GM21786 (cell line): Measurements from ENCODE around the gene ZSCAN22.
"Not testable (repeated sequence)": the region's sequence is repeated elsewhere in the genome, so short reads cannot be mapped to it uniquely, and the experiment has no call there.

Experiments used
- ATAC-seq: cut with Tn5 transposase; IDR thresholded peaks from one replicate; pipeline ENCODE4 v1.9.1; 2021; ENCODE audit not compliant: unreplicated experiment

ZSCAN22 gene

DNA sequence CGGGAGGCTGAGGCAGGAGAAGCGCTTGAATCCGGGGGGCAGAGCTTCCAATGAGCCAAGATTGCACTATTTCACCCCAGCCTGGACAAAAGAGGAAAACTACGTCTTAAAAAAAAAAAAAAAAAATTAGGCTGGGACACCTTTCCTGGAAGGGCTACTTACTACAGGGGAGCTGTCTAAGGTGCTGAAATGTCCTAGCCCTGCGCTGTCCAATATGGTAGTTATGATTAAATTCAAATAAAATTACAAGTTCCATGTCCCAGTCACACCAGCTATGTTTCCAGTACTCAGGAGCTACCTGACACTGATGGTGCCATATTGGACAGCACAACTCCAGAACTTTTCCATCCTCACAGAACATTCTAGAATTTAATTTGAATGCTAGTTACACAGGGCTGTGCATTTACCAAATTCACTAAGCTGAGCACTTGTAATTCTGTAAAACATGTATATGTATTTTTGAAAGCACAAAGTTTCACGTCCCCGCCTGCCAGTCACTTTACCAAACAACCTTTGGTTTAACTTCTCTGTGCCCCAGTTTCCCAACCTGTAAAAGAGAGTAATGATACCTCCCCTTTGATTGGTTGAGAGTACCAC lies 9.2 kb upstream of the ZSCAN22 start:
- no peak for ATAC-seq

DNA sequence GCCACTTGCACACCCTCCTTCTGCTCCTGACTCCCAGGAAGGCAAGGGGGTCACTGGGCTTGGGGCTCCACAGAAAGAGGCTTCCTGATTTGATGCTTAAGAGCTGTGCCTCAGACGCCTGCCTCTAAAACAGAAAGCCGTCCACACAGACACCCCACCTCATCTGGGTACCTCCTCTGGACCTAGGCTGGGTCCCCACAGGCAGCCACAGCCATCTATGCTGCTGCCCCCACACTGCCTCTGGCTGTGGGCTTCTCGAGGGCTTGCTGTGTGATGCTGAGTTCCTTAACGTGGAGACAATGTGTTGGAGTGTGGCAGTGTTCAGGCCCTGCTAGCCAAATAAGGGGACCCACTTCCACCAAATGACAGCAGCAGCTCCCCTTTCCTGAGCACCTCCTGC lies 8.5 kb upstream of the ZSCAN22 start:
- ATAC-seq: no peak

DNA sequence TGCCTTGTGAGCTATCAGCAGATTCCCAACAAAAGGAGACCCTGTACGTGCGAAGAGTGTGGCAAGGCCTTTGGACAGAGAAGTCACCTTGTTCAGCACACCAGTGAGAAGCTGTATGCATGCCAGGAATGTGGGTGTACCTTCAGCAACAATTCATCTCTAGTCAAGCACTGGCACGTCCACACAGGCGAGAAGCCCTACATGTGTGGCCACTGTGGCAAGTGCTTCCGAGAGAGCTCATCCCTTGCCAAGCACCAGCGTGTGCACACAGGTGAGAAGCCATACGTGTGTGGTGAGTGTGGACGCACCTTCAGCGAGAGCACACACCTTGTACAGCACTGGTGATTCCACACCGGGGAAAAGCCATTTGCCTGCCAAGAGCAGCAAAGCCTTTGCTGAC lies 7.6 kb upstream of the ZSCAN22 start:
- no peak for ATAC-seq

DNA sequence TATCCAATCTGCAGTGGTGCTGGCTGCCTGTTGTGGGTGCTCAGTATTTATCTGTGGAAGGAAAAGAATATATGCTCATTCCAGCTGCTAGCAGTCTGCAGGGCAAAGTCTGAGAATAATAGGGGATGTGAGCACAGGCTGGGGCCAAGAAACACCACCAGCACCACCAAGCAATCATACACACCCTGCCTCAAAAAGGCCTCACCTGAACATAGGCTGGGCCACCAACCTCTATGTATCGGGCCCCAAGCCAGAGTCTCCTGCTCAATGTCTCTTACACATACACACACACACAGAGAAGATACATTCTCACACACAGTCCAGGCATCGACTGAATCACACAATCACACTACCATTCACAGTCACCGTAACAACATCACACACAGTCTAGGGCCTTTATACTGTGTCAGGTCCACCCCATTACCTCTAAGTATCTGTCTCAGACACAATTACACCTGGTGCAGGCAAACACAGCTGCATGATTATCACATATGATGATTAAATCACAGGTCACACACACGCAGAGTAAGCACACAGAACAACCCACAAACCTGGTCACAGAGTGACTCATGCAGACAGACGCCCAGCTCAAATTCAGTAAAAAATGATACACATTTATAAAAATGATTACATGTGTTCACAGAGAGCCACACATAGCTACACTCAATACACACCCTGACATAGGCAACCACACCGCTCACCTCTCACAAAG lies 1.3 kb upstream of the ZSCAN22 start:
- no peak for ATAC-seq

DNA sequence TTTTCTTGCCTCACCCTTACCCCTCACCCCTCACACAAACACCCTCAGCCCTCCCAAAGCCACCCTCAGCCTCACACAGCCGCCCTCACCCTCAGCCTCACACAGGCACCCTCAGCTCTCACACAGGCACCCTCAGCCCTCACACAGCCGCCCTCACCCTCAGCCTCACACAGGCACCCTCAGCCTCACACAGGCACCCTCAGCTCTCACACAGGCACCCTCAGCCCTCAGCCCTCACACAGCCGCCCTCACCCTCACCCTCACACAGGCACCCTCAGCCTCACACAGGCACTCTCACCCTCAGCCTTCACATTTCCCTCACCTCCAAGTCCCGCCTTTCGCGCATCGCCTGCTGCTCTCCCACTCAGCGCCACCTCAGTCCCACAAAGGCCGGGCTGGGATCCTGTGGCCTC lies 287 bp upstream of the ZSCAN22 start:
- ATAC-seq: no peak

DNA sequence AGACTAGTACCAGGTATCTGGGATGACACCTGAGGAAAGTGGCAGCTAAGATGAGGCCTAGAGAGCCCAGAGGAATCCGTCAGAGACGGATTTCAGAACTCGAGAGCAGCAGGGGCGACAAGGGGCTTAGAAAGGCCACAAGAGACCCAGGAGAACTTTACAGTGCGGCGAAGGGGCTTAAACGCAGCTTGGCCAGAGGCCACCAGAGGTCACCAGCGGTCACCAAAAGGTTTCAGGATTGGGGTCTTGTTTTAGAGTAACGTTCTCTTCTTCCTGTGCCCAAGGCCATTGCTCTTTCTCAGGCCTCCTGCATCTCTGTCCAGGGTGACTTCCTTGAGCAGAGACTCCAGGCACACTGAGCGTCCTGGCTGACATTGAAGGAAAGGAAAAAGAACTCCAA lies 2.2 kb downstream of the ZSCAN22 start:
- ATAC-seq: no peak

DNA sequence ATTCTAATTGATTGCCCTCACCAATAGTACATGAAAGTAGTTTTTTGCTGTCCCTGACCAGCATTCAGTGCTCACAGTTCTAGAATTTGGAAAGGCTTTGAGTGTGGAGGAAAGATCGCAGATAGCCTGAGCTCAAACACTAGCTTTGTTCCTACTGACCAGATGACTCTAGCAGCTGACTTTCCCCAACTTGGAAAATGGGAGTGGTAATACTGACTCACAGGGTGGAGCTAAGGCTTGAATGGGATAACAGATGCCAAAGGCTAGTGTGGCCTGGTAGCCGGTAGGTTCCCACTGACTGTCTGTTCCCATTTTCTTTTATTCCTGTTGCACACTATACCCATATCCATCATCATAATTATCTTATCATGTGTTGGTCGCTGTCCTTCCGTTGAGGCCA lies 3.7 kb downstream of the ZSCAN22 start:
- ATAC-seq: no peak

DNA sequence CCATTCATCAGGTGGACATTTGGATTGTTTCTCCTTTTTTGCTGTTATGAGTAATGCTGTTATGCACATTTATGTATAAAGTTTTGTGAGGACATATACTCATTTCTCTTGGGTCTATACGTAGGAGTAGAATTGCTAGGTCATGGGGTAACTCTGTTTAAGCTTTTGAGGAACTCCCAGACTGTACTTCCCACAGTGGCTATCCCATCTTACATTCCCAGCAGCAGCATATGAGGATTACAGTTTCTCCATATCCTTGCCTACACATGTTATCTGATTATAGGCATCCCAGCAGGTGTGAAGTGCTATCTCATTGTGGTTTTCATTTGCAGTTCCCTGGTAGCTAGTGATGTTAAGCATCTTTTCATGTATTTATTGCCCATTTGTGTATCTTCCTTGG lies 5.9 kb downstream of the ZSCAN22 start:
- ATAC-seq: no peak

DNA sequence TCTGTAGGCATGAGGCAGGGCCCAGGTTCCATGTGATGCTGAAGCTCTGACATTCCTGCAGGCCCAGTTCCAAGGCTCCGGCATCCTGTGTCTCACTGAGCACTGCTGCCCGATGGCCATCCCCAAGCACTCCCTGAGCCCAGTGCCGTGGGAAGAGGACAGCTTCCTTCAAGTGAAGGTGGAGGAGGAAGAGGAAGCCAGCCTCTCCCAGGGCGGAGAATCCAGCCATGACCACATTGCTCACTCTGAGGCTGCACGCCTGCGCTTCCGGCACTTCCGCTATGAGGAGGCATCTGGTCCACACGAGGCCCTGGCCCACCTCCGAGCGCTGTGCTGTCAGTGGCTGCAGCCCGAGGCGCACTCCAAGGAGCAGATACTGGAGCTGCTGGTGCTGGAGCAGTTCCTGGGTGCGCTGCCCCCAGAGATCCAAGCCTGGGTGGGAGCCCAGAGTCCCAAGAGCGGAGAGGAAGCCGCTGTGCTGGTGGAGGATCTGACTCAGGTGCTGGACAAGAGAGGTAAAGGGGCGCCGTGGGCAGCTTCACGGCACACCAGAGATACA lies 8.0 kb downstream of the ZSCAN22 start:
- no peak for ATAC-seq

DNA sequence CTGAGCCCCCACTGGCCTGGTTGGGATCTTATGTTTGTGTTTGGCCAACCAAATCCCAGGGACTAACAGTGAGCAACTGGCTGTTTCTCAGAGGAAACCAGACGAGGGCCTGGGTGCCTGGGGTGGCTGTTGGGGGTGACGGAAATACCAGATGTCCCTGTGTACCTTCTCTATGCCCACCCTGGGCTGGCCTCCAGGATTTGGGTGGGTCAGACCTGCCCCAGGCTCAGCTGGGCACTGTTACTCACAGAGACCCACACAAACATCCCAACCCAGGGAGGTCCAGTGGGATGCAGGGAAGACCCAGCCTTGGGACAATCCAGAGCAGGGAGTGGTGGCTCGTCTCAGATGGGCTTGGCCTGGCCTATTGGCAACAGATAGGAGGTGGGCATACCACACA lies 8.8 kb downstream of the ZSCAN22 start:
- no peak for ATAC-seq

DNA sequence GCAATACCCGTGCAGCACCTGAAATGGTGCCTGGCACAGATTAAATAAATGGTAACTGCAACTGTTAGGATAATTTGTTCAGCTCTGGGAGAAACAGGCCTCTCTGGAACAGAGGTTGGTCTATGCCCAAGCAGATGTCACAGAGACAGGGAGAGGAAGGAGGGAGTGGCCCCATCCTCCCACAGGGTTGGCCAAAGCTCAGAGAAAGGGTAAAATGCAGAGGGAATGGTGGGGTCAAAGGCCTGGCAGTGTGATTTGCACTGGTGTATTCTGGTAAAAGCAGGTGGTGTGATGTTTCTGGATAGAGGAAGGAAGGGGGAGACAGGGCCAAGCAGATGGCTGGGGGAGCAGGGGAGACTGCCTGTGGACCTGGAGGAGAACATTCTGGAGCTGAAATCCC lies 9.4 kb downstream of the ZSCAN22 start:
- no peak for ATAC-seq

DNA sequence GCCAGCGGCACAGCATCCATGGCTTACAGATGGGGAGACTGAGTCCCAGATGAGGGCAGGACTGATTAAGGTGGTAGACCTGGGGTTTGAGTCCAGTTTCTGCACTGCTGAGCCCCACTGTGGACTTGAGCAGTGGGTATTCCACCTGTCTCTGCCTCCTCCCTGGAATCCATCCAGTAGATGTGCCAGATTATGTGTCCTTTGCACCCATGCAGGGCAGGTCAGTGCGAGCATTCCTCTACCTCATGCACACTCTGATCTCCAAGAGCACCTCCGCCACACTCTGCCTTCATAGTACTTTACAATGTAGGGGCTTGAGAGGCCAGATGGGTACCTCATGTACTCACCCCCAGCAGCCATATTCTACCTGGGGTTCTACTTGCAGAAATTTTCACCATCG lies 10.0 kb downstream of the ZSCAN22 start:
- no peak for ATAC-seq

DNA sequence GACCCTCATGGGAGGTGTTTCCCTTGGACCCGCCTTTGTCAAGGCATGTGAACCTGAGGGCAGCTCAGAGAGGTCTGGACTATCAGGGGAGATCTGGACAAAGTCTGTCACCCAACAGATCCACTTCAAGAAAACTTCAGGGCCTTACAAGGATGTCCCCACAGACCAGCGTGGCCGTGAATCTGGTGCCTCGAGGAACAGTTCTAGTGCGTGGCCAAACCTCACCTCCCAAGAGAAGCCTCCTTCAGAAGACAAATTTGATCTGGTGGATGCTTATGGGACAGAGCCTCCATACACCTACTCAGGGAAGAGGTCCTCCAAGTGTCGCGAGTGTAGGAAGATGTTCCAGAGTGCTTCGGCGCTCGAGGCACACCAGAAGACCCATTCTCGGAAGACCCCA lies 11.5 kb downstream of the ZSCAN22 start:
- no peak for ATAC-seq

DNA sequence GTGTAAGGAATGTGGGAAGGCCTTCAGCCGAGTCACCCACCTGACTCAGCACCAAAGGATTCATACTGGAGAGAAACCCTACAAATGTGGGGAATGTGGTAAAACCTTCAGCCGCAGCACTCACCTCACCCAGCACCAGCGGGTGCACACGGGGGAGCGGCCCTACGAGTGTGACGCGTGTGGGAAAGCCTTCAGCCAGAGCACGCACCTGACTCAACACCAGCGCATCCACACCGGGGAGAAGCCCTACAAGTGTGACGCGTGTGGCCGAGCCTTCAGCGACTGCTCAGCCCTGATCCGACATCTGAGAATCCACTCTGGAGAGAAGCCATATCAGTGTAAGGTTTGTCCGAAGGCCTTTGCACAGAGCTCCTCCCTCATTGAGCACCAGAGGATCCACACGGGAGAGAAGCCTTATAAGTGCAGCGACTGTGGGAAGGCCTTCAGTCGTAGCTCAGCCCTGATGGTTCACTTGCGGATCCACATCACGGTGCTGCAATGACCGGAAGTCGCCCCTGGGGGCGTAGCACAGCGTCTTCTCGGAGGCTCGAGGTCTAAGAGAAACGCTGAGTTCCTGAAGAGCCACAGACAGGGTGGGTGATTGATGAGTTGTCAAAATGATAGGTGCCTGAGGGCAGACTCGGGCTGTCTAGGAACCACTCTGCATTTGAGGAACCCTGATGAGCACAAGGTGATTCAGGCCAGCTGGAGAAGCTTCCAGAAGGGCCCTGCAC lies 12.2 kb downstream of the ZSCAN22 start:
- ATAC-seq: no peak

DNA sequence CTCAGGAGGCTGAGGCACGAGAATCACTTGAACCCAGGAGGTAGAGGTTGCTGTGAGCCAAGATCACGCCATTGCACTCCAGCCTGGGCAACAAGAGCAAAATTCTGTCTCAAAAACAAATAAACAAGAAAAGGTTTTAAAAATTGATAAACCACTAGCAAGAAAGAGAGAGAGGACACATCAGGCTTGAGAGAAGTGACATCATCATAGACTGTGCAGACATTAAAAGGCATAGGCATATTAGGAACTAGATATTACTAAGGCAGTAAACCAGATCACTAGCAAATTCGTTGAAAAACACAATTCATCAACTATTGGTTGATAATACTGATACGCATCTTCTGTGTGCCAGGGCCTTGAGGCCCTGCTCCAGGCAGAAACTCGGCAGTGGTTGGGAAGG lies 18.8 kb downstream of the ZSCAN22 start:
- ATAC-seq: no peak

DNA sequence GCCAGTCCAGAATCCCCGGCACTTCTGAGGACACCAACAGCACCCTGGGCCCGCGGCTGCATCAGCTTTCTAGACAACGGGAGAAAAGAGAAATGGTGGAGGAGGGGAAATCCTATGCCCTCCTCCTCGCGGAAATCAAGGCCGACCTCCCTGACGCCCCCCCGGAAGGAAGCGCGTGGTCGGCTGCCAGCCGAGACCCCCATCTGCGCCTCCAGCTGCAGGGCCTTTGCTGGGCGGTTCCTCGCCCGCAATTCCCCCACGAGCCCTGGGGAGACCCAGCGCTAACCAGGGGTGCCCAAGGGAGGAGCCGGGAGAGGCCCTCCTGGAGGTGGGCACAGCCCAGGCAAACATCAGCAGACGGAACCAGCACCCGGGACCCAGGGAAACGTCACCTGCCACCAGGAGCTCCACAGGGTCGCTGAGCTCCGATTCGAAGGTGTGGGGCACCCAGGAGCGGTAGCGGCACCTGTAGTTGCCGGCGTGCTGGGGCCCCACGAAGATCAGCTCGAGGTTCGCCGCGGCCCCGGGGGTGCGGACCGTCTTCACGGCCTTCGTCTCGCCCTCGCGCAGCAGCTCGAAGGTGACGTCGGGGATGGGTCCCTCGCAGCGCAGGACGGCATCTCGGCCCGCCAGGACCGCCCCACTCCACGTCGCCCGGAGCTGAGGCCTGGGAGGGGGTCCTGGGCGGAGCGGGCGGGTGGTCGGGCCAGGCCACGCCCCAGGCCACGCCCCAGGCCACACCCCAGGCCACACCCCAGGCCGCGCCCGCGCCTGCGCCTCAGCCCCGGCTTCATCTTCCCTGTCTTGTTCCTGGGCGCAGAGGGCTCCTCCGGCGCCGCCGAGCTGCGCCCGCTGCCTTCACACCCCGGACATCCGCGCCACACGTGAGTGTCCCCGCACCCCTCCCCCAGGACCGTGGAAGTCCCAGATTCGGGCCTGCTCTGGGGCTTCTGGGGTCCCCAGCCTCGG lies 20.5 kb downstream of the ZSCAN22 start:
- peak; percentile 87 for ATAC-seq

DNA sequence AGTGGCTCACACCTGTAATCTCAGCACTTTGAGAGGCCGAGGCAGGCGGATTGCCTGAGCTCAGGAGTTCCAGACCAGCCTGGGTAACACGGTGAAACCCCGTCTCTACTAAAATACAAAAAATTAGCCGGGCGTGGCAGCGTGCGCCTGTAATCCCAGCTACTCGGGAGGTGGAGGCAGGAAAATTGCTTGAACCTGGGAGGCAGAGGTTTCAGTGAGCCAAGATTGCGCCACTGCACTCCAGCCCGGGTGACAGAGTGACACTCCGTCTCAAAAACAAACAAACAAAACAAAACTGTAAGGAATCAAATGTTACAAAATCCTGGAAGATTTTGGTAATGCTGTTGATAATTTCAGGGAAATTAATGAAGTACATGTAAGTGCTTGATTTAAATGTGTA lies 21.3 kb downstream of the ZSCAN22 start:
- ATAC-seq: not testable (repeated sequence)

DNA sequence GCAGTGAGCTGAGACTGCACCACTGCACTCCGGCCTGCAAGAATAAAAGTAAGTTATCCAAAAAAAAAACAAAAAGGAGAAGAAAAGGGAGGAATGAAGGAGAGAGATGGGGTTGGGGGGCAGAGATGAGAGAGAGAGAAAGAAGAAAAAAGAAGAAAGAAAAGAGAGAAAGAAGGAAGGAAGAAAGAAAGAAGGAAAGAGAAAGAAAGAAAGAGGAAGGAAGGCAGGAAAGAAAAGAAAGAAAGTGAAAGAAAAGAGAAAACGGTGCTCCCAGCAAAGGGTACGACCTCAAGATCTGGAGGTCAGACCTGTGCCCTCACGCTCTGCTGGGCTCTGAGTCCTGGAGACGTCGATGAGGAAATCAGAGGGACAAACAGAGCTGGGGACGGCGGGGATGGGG lies 22.8 kb downstream of the ZSCAN22 start:
- ATAC-seq: no peak

DNA sequence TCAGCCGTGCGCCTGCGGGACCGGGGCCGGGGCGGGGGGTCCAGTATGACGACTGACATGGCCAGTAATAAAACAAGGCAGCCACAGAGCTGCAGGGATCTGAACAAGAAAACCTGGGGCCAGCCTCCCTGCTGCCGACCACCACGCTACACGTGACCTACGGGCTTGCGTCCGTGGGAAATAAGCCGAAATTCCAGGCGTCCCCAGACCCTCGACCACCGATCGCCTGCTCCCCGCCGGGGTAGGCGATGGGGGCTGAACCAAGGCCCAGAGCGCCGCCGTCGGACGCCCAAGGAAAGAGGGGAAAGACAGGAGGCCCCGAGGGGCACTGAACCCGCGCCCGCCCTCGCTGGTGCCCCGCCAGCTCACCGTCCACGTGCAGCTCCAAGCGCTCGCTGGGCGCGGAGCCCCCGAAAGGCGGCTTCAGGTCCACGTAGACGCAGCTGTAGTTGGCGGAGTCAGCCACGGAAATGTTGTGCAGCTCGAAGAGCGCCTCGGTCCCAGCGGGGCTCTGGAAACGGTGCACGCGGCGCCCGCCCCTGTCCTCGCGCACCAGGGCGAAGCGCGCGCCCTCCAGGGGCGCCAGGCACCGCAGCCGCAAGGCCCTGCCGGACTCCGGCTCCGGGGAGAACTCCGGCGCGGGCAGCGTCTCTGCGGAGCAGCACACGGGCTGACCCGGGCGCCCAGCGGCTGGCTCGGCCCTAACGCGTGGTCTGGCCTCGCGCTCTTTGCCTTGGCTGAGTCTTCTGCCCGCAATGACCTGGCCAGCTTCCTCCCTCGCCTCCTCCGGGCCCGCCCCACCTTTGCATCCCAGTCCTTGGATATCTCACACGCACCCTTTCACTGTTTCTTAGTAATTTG lies 23.4 kb downstream of the ZSCAN22 start:
- no peak for ATAC-seq
